GM19328 (cell line): ENCODE measurements around the gene IQCE.

Experiments
- ATAC-seq: cut with Tn5 transposase; IDR thresholded peaks from one replicate; pipeline ENCODE4 v1.9.1; 2021; ENCODE audit warnings: mild to moderate bottlenecking, moderate library complexity; ENCODE audit not compliant: unreplicated experiment

Gene IQCE

GRCh38 chr7:2558629-2559282, at the start of gene IQCE:
Gene IQCE (plus strand): TSS chr7:2558979. CDS start chr7:2559182, 203 bp downstream.
- ATAC-seq: peak; percentile 54

- ATAC-seq: no peak
These were observed 49.4 kb upstream of the IQCE start for GRCh38 chr7:2509298-2509906.

- no peak for ATAC-seq
These were observed 48.5 kb upstream of the IQCE start for GRCh38 chr7:2510130-2510776.

- no peak for ATAC-seq
These were observed 47.6 kb upstream of the IQCE start for GRCh38 chr7:2510909-2511768.

GRCh38 chr7:2511769-2512168, 47.0 kb upstream of the IQCE start:
- no peak for ATAC-seq

- no peak for ATAC-seq
These were observed 46.6 kb upstream of the IQCE start for GRCh38 chr7:2512179-2512661.

- no peak for ATAC-seq
These were observed 46.1 kb upstream of the IQCE start for GRCh38 chr7:2512713-2513112.

- ATAC-seq: no peak
These were observed 45.1 kb upstream of the IQCE start for GRCh38 chr7:2513702-2514101.

- ATAC-seq: no peak
These were observed 44.0 kb upstream of the IQCE start for GRCh38 chr7:2514473-2515423.

GRCh38 chr7:2515424-2516193, 43.2 kb upstream of the IQCE start:
- ATAC-seq: no peak

GRCh38 chr7:2516194-2516555, 42.6 kb upstream of the IQCE start:
- no peak for ATAC-seq

GRCh38 chr7:2517026-2517425, 41.8 kb upstream of the IQCE start:
- ATAC-seq: no peak

GRCh38 chr7:2517678-2518507, 40.9 kb upstream of the IQCE start:
- no peak for ATAC-seq

- no peak for ATAC-seq
These were observed 40.1 kb upstream of the IQCE start for GRCh38 chr7:2518737-2519118.

- ATAC-seq: peak; percentile 85
These were observed 39.5 kb upstream of the IQCE start, which contains the start of gene LFNG for GRCh38 chr7:2519119-2519930. Gene LFNG (plus strand): TSS chr7:2519774. CDS start chr7:2519862, 88 bp downstream.

GRCh38 chr7:2520131-2520760, 38.5 kb upstream of the IQCE start:
- ATAC-seq: no peak

- ATAC-seq: no peak
These were observed 38.0 kb upstream of the IQCE start for GRCh38 chr7:2520761-2521290.
